22Rv1 (cell line): ENCODE results near the gene CFAP61.

Source experiments
- H3K27ac ChIP-seq: fragments of 450-650 bp; 2 replicates; pipeline ENCODE4 v1.5.1; 2017
- CTCF ChIP-seq: fragments of 450-650 bp; IDR thresholded peaks from 2 replicates; pipeline ENCODE4 v1.5.1; 2017; ENCODE audit warnings: mild to moderate bottlenecking
- ZFX ChIP-seq: fragments of 450-650 bp; IDR thresholded peaks from 2 replicates; pipeline ENCODE4 v1.6.1; 2017; ENCODE audit warnings: antibody characterized with exemption, borderline replicate concordance

CFAP61 gene

DNA sequence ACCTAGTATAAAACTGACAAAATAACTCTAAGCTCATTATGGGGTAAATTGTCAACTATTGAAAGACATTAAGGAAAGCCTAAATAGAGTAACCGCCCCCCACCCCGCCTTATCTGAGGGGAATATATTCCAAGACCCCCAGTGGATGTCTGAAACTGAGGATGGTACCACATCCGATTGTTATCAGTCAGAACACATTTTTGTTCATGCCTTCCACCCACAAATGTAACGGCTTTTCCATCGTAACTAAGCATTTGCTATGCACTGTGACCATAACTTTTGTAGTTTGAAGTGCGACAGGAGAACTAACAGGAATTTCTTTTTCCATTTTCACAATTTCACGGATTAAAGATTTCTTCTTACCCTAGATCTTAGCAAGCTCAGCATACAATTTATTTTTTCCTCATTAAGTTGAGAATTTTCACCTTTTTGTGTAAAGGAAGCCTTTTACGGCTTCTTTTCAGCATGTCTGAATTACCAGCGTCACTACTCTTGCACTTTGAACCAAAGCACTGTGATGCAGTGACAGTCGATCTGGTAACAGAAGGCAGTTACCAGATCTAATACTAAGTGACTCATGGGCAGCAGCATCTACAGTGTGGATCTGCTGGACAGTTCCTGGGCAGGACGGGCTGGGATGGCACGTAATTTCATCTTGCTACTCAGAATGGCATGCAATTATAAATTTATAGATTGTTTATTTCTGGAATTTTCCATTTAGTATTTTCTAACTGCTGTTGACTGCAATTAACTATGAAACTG, 11.8 kb downstream of the CFAP61 start:
- no peak for TF ChIP-seq ZFX
- TF ChIP-seq CTCF, result no peak
- H3K27ac ChIP-seq, result no peak overlapping the region

- no peak overlapping the region for H3K27ac ChIP-seq
- no peak for TF ChIP-seq ZFX
- TF ChIP-seq CTCF, result no peak
These were observed 13.0 kb downstream of the CFAP61 start for GRCh38 chr20:20065361-20065760.

DNA sequence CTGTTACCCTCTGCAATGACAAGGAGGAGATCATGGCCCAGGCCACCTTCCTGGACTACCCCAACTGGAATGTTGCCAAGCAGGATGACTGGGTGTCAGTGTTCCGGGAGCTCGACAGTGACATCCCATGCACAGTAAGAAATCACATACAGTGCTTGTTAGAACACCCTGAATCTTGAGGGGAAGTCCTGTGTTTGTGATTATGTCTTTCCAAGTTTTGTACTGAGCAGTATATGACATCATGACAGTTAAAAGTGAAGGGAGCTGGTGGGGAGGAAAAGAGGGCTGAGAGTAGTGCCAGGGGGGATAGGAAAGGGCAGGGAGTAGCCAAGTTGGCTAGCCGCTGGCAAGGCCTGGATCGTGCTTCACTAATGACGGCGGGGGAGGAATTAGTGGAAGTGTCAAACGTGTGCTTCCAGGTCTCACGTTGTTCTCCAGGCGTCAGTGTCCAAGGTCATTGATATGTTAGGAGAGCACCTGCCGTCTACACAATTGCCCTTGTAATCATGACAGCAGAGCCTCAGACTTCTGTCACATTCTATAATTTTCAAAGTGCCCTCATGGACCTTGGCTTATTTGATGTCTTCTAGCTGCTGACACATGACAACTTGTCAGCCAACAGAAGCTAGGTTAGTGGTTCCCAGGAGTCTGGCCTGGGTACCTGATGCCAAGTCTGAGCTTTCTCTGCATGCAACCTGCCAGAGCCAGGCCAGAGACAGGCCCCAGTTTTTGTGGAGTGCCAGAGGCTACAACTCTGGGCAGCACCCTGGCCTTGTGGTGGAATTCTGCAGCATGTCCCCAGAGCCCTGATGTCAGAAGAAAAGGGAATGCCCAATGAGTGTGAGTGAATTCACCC, 18.8 kb downstream of the CFAP61 start:
- TF ChIP-seq CTCF, result no peak
- TF ChIP-seq ZFX, result no peak
- H3K27ac ChIP-seq, result no peak overlapping the region

DNA sequence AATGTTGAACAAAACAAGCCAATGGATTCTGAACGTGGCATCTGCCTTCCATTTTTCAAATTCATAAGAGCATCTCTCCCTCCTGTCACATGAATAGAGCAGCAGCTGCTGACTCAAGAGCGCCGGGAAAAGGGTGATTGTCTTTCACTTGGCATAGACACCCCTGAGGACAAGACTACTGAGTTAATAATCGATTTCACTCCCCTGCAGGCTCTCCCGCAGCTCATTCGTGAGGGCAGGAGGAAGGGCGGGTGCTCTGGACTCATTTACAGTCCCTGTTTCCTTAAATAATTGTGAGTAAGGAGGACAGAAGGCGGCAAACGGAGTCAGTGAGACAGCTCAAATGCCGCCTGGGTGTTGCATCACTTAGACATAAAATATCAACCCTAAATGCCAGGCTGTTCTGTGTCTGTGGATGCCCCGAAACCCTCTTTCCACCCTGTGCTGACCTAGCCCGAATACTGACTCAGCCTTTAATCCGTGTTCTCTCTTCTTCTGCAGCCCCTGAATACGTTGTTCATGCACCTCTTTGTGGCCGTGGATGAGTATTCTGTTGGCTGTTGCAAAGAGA, 21.6 kb downstream of the CFAP61 start:
- no peak overlapping the region for H3K27ac ChIP-seq
- TF ChIP-seq ZFX (no peak), CTCF (no peak)

DNA sequence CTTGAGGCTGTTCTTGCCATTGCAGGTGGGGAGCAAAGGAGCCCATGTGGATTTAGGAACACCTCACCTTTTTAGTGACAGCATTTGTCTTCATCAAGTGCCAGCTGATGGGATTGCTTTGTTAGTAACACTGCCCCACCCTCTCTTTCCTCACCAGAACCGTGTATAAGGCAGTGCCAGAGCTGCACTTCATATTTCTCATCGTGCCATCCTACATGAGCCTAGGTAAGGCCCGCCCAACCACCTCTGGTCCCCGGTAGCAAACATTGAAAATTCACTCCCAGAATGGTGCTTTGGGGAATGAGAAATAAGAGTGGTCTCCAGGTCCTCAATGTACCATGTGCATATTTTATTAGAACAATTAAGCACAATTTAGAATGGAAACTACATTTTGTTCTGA, 22.7 kb downstream of the CFAP61 start:
- TF ChIP-seq ZFX, result no peak
- TF ChIP-seq CTCF, result no peak

GRCh38 chr20:20076297-20077065, 24.1 kb downstream of the CFAP61 start:
- TF ChIP-seq CTCF, result no peak
- no peak for TF ChIP-seq ZFX
- H3K27ac ChIP-seq, result no peak overlapping the region

More for the DNA sequence above, 22.7 kb downstream of the CFAP61 start:
- no peak overlapping the region for H3K27ac ChIP-seq
